Spleen (tissue), 7 donors: ENCODE results near the gene GP5.

ENCODE experiments used
- POLR2A ChIP-seq, 3 donors: fragments of 450-650 bp; IDR thresholded peaks; one replicate each; pipeline ENCODE4 v1.5.1; 2017; ENCODE audit warnings: antibody characterized with exemption in 3 of 3, mild to moderate bottlenecking in 1 of 3
- POLR2AphosphoS5 ChIP-seq, 3 donors: sonication (generic); formaldehyde crosslinking; IDR thresholded peaks; one replicate each; pipeline ENCODE4 v1.5.1; 2017; ENCODE audit warnings: antibody characterized with exemption in 3 of 3
- TF ChIP-seq, protein P1 (sequence below), 11 experiments: fragments of 200-600 bp in 7 of 11; fragments of 450-650 bp in 4 of 11; sonication (generic) in 4 of 11; IDR thresholded peaks in 8 of 11; conservative IDR thresholded peaks in 3 of 11; 1 replicate in 7 of 11; 2 replicates in 4 of 11; pipeline versions ENCODE4 v1.4.0 to v1.8.0; 2016 to 2021; ENCODE audit warnings: antibody characterized with exemption in 11 of 11, inconsistent platforms in 4 of 11, mild to moderate bottlenecking in 1 of 11
- donor health status: DM: no; HTN: no; CAD: no; lungs with moderate emphysema.
- donor health status: DM: no; HTN: no; CAD: no.
- donor health status: DM: no; HTN: no; CAD: no.

DNA sequence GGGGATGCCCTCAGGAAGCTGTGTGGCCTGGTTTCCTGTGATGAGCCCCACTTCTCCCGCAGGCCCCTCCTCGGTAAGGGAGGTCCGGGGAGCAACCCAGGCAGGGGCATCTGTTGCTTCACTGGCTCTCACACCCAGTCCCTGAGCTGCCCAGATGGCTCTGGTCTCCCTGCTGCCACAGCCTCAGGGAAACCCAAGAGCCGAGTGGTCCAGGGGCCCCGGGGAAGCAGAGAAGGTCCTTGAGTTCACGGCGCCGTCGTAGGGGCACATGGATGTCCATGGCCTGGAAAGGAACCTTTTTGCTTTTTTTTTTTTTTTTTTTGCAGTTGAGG is 16.2 kb downstream of the GP5 start:
- TF ChIP-seq, protein P1, sequence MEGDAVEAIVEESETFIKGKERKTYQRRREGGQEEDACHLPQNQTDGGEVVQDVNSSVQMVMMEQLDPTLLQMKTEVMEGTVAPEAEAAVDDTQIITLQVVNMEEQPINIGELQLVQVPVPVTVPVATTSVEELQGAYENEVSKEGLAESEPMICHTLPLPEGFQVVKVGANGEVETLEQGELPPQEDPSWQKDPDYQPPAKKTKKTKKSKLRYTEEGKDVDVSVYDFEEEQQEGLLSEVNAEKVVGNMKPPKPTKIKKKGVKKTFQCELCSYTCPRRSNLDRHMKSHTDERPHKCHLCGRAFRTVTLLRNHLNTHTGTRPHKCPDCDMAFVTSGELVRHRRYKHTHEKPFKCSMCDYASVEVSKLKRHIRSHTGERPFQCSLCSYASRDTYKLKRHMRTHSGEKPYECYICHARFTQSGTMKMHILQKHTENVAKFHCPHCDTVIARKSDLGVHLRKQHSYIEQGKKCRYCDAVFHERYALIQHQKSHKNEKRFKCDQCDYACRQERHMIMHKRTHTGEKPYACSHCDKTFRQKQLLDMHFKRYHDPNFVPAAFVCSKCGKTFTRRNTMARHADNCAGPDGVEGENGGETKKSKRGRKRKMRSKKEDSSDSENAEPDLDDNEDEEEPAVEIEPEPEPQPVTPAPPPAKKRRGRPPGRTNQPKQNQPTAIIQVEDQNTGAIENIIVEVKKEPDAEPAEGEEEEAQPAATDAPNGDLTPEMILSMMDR (IDR thresholded peaks at IDR 0.05 in 8 of 11, conservative IDR thresholded peaks at IDR 0.05 in 3 of 11) = no peak
- no peak for TF ChIP-seq POLR2AphosphoS5 (IDR thresholded peaks at IDR 0.05)
- TF ChIP-seq POLR2A (IDR thresholded peaks at IDR 0.05) = no peak
